Measurements from ENCODE around the gene CRTAP.
"Not testable (repeated sequence)": the region's sequence is repeated elsewhere in the genome, so short reads cannot be mapped to it uniquely, and the experiment has no call there.

Gene CRTAP

GRCh38 chr3:33100229-33100628 is 13.6 kb upstream of the CRTAP start:
- no peak for DNase-seq

GRCh38 chr3:33103034-33103433 is 10.8 kb upstream of the CRTAP start:
- DNase-seq = no peak

GRCh38 chr3:33103480-33103879 is 10.3 kb upstream of the CRTAP start:
- DNase-seq = no peak

GRCh38 chr3:33104803-33105202 is 9.0 kb upstream of the CRTAP start:
- DNase-seq = no peak

- no peak for DNase-seq
These were observed 8.4 kb upstream of the CRTAP start for GRCh38 chr3:33105341-33105948.

- not testable (repeated sequence) for DNase-seq
These were observed 7.0 kb upstream of the CRTAP start for GRCh38 chr3:33106854-33107253.

GRCh38 chr3:33111581-33111980 is 2.2 kb upstream of the CRTAP start:
- no peak for DNase-seq

- no peak for DNase-seq
These were observed 809 bp downstream of the CRTAP start for GRCh38 chr3:33114622-33115023.

GRCh38 chr3:33115024-33115768 is 1.4 kb downstream of the CRTAP start:
- DNase-seq = no peak

GRCh38 chr3:33117461-33117860 is 3.6 kb downstream of the CRTAP start:
- no peak for DNase-seq

GRCh38 chr3:33119891-33120290 is 6.1 kb downstream of the CRTAP start:
- no peak for DNase-seq

GRCh38 chr3:33122991-33123390 is 9.2 kb downstream of the CRTAP start:
- no peak for DNase-seq

- DNase-seq = no peak
These were observed 10.8 kb downstream of the CRTAP start for GRCh38 chr3:33124638-33125037.

- no peak for DNase-seq
These were observed 12.0 kb downstream of the CRTAP start for GRCh38 chr3:33125840-33126239.

GRCh38 chr3:33128706-33129105 is 14.9 kb downstream of the CRTAP start:
- DNase-seq = no peak

GRCh38 chr3:33130144-33130543 is 16.3 kb downstream of the CRTAP start:
- DNase-seq = no peak

GRCh38 chr3:33131331-33132018 is 17.7 kb downstream of the CRTAP start:
- no peak for DNase-seq

- no peak for DNase-seq
These were observed 18.2 kb downstream of the CRTAP start for GRCh38 chr3:33132019-33132360.

- no peak for DNase-seq
These were observed 20.3 kb downstream of the CRTAP start for GRCh38 chr3:33134026-33134625.

GRCh38 chr3:33137691-33138090 is 23.9 kb downstream of the CRTAP start:
- DNase-seq = no peak

- not testable (repeated sequence) for DNase-seq
These were observed 25.3 kb downstream of the CRTAP start for GRCh38 chr3:33139006-33139623.

- DNase-seq = no peak
These were observed 26.2 kb downstream of the CRTAP start for GRCh38 chr3:33139996-33140395.

GRCh38 chr3:33141006-33141405 is 27.2 kb downstream of the CRTAP start:
- DNase-seq = no peak

Measured in activated CD4-positive, CD25-positive, alpha-beta regulatory T cell treated with anti-CD3 and anti-CD28 coated beads, Interleukin-2, amount 50 U/mL, for 72 hours (primary cell).